GM21528 (cell line): Measurements from ENCODE around the gene NHLRC3.
"Not testable (repeated sequence)": the region's sequence is repeated elsewhere in the genome, so short reads cannot be mapped to it uniquely, and the experiment has no call there.

Experiments used
- ATAC-seq: cut with Tn5 transposase; IDR thresholded peaks from one replicate; pipeline ENCODE4 v1.9.1; 2021; ENCODE audit warnings: mild to moderate bottlenecking, moderate library complexity; ENCODE audit not compliant: unreplicated experiment, low FRiP score

NHLRC3 gene

GRCh38 chr13:39037880-39038568 is at the start of gene NHLRC3, which contains the start of gene PROSER1:
NHLRC3 (plus strand) TSS chr13:39038456; CDS start chr13:39038640, 184 bp downstream.
PROSER1 (minus strand) TSS chr13:39038089; CDS start chr13:39037242, 847 bp downstream.
- peak; percentile 71 for ATAC-seq

- no peak for ATAC-seq
Measured at GRCh38 chr13:38990693-38991092, 47.6 kb upstream of the NHLRC3 start, which contains the start of gene STOML3. STOML3 (minus strand) TSS chr13:38990831; CDS start chr13:38990721, 110 bp downstream.

- ATAC-seq = no peak
Measured at GRCh38 chr13:38993381-38993780, 44.9 kb upstream of the NHLRC3 start.

- ATAC-seq = no peak
Measured at GRCh38 chr13:38998739-38999138, 39.5 kb upstream of the NHLRC3 start.

GRCh38 chr13:39006371-39007111 is 31.7 kb upstream of the NHLRC3 start:
- ATAC-seq = not testable (repeated sequence)

GRCh38 chr13:39012608-39013007 is 25.6 kb upstream of the NHLRC3 start:
- ATAC-seq = no peak

GRCh38 chr13:39013462-39013861 is 24.8 kb upstream of the NHLRC3 start:
- ATAC-seq = no peak

- ATAC-seq = peak; percentile 85
Measured at GRCh38 chr13:39016087-39016486, 22.2 kb upstream of the NHLRC3 start.

GRCh38 chr13:39016787-39017186 is 21.5 kb upstream of the NHLRC3 start:
- peak; percentile 82 for ATAC-seq

GRCh38 chr13:39020853-39021462 is 17.3 kb upstream of the NHLRC3 start:
- no peak for ATAC-seq

GRCh38 chr13:39023316-39023715 is 14.9 kb upstream of the NHLRC3 start:
- no peak for ATAC-seq

- ATAC-seq = no peak
Measured at GRCh38 chr13:39023761-39024160, 14.5 kb upstream of the NHLRC3 start.

GRCh38 chr13:39025433-39025839 is 12.8 kb upstream of the NHLRC3 start:
- no peak for ATAC-seq

GRCh38 chr13:39032150-39032549 is 6.1 kb upstream of the NHLRC3 start:
- no peak for ATAC-seq

GRCh38 chr13:39034085-39034484 is 4.2 kb upstream of the NHLRC3 start:
- no peak for ATAC-seq

GRCh38 chr13:39035204-39035603 is 3.1 kb upstream of the NHLRC3 start:
- no peak for ATAC-seq

- ATAC-seq = no peak
Measured at GRCh38 chr13:39035799-39036198, 2.5 kb upstream of the NHLRC3 start.

GRCh38 chr13:39036212-39036611 is 2.0 kb upstream of the NHLRC3 start:
- ATAC-seq = no peak

GRCh38 chr13:39037410-39037879 is 811 bp upstream of the NHLRC3 start:
- ATAC-seq = peak; percentile 60

- peak; percentile 35 for ATAC-seq
Measured at GRCh38 chr13:39038569-39039030, 344 bp downstream of the NHLRC3 start.

GRCh38 chr13:39039041-39039440 is 785 bp downstream of the NHLRC3 start:
- ATAC-seq = no peak
